GM12878 (cell line): Measurements from ENCODE around the gene C1QTNF8. TPM values are rescaled to one million over a fixed set of nuclear protein-coding genes. Genes with fewer than 3 reads are reported as not detected.

ENCODE experiments used
- ATAC-seq: fragments of 200-7000 bp; cut with Tn5 transposase; 3 replicates; pipeline ENCODE4 v1.9.1; 2020; ENCODE audit warnings: mild to moderate bottlenecking, moderate library complexity
- Bru-seq: library from RNA; stranded (reverse); fragments of 400-500 nt; gene quantifications from one replicate; lab custom pipeline; 2021; lab: Mats Ljungman, UMichigan
- BruChase-seq, 2 experiments: library from RNA; stranded (reverse); fragments of 400-500 nt; gene quantifications; one replicate each; lab custom pipeline; 2021; lab: Mats Ljungman, UMichigan
- BruUV-seq: library from RNA; stranded (reverse); fragments of 400-500 nt; replicated peaks from 2 replicates; lab custom pipeline; 2021; lab: Mats Ljungman, UMichigan
- CTCF ChIA-PET: fragments of 300-600 bp; sonication (Branson Sonifier 250); formaldehyde crosslinking; extraction: SDS; loops from one replicate; lab custom pipeline; 2021; ENCODE audit warnings: inconsistent platforms; lab: Yijun Ruan, JAX
- POLR2A ChIA-PET: fragments of 350-600 bp; formaldehyde crosslinking; extraction: SDS; loops from one replicate; lab custom pipeline; 2021; ENCODE audit warnings: inconsistent platforms; lab: Charles Lee
- RAD21 ChIA-PET: fragments of 300-600 bp; sonication (Branson Sonifier 250); formaldehyde crosslinking; loops from one replicate; lab custom pipeline; 2023; ENCODE audit warnings: antibody characterized with exemption; ENCODE audit not compliant: unreplicated experiment; lab: Charles Lee
- SMC1A ChIA-PET: fragments of 300-600 bp; sonication (Branson Sonifier 250); formaldehyde crosslinking; loops from one replicate; lab custom pipeline; 2023; ENCODE audit not compliant: unreplicated experiment, uncharacterized antibody; lab: Charles Lee
- DNase-seq: peaks from one replicate; pipeline ENCODE4 v3.0.0-alpha.2; 2011; ENCODE audit warnings: low read depth, low spot score
- FAIRE-seq: peaks from 3 replicates; lab custom pipeline; 2011; peaks lifted over from hg19 to GRCh38; lab: Jason Lieb, UNC
- H2AFZ ChIP-seq: 2 replicates; pipeline ENCODE4 v1.6.0; 2011; ENCODE audit warnings: low read depth, low read length, control low read depth; ENCODE audit not compliant: control insufficient read depth
- H3K27ac ChIP-seq: 2 replicates; pipeline ENCODE4 v1.5.1; 2011; ENCODE audit warnings: control low read depth; ENCODE audit not compliant: control insufficient read depth, insufficient read depth
- H3K27me3 ChIP-seq, 2 experiments: replicated peaks in 1 of 2; 2 replicates each; pipeline versions ENCODE4 v1.6.0 to v1.6.1; 2011; ENCODE audit warnings: low read length in 1 of 2; ENCODE audit not compliant: control insufficient read depth in 2 of 2, insufficient read depth in 2 of 2
- H3K36me3 ChIP-seq, 2 experiments: 2 replicates each; pipeline ENCODE4 v1.5.1; 2011; ENCODE audit warnings: low read length in 1 of 2; ENCODE audit not compliant: control insufficient read depth in 2 of 2, insufficient read depth in 2 of 2
- H3K4me1 ChIP-seq: 2 replicates; pipeline ENCODE4 v1.6.1; 2011; ENCODE audit warnings: mild to moderate bottlenecking, low read length, moderate library complexity, mixed read lengths; ENCODE audit not compliant: control insufficient read depth, insufficient read depth
- H3K4me2 ChIP-seq: 2 replicates; pipeline ENCODE4 v1.6.0; 2011; ENCODE audit warnings: control low read depth; ENCODE audit not compliant: control insufficient read depth, insufficient read depth
- H3K4me3 ChIP-seq: fragments of 200-600 bp; sonication (generic); 2 replicates; pipeline ENCODE4 v1.5.1; 2016
- H3K79me2 ChIP-seq: 2 replicates; pipeline ENCODE4 v1.6.0; 2011; ENCODE audit warnings: low read length; ENCODE audit not compliant: control insufficient read depth, insufficient read depth
- H3K9ac ChIP-seq: 2 replicates; pipeline ENCODE4 v1.8.0; 2011; ENCODE audit warnings: low read length, control low read depth, mixed read lengths; ENCODE audit not compliant: control insufficient read depth, insufficient read depth
- H3K9me3 ChIP-seq: replicated peaks from 3 replicates; pipeline ENCODE4 v1.5.1; 2011; ENCODE audit warnings: mild to moderate bottlenecking, low read length; ENCODE audit not compliant: control insufficient read depth, insufficient read depth
- H4K20me1 ChIP-seq: 2 replicates; pipeline ENCODE4 v1.6.0; 2011; ENCODE audit not compliant: control insufficient read depth, insufficient read depth
- BRCA1 ChIP-seq: IDR thresholded peaks from 2 replicates; pipeline ENCODE4 v1.6.1; 2011; ENCODE audit warnings: low read depth, low read length, improper control_type of control experiment
- TCF3 ChIP-seq: IDR thresholded peaks from 2 replicates; pipeline ENCODE4 v1.6.1; 2012; ENCODE audit warnings: low read depth, mild to moderate bottlenecking, low read length, borderline replicate concordance; ENCODE audit not compliant: insufficient read depth
- ZNF217 ChIP-seq: fragments of 450-650 bp; IDR thresholded peaks from 2 replicates; pipeline ENCODE4 v1.6.1; 2017; ENCODE audit warnings: antibody characterized with exemption, mild to moderate bottlenecking
- WGBS: methylation state at CpG from one replicate; pipeline ENCODE4 v1.1.6; 2016; ENCODE audit warnings: low lambda C conversion rate; ENCODE audit not compliant: insufficient replicate concordance, insufficient coverage; ENCODE audit errors: missing lambda C conversion rate; 5-methylcytosine and 5-hydroxymethylcytosine counted together
- in situ Hi-C: fragments of 300-500 bp; cut with MboI; formaldehyde crosslinking; loops from 9 replicates; pipeline ENCODE4 v1.14.3; 2018; ENCODE audit warnings: mixed read lengths
- intact Hi-C: fragments of 100-400 bp; cut with micrococcal nuclease; formaldehyde crosslinking; loops from one replicate; pipeline ENCODE4 v1.14.2; 2022; ENCODE audit not compliant: unreplicated experiment
- long read RNA-seq, 2 experiments: library from polyadenylated mRNA; unstranded; transcript quantifications; one replicate each; pipeline ENCODE4 v2.0.0, GENCODE V29; 2019 to 2020
- polyA minus RNA-seq, 3 experiments: library from RNA; depleted of rRNA, polyadenylated mRNA; stranded (reverse); fragments of >200 nt; gene quantifications; 2 replicates each; pipeline ENCODE4 v1.2.3, GENCODE V29; 2011
- polyA plus RNA-seq, 11 experiments: library from polyadenylated mRNA; depleted of rRNA in 4 of 11; unstranded in 6 of 11; stranded (reverse) in 5 of 11; fragments of >200 nt; fragmentation: Nextera tagmentation in 4 of 11; fragmentation: Illumina TruSeq in 1 of 11; extraction: Ambion mirVana in 4 of 11; extraction: Trizol in 1 of 11; gene quantifications; 1 replicate in 1 of 11; 2 replicates in 10 of 11; pipeline versions ENCODE4 v1.2.1 to v1.2.3, GENCODE V29; 2011 to 2016; ENCODE audit warnings: inconsistent platforms in 2 of 11, missing spikeins in 2 of 11, low read depth in 1 of 11
- total RNA-seq, 4 experiments: library from RNA; depleted of rRNA in 3 of 4; stranded (reverse); fragments of >200 nt in 3 of 4; fragmentation: Illumina TruSeq in 1 of 4; extraction: Trizol in 1 of 4; gene quantifications; 2 replicates each; pipeline versions ENCODE4 v1.2.1 to v1.2.3, GENCODE V29; 2013 to 2021
- TF ChIP-seq, protein P1 (sequence below): fragments of 450-650 bp; IDR thresholded peaks from 2 replicates; pipeline ENCODE4 v1.6.1; 2017; ENCODE audit warnings: mild to moderate bottlenecking, moderate library complexity

The C1QTNF8 gene, protein sequence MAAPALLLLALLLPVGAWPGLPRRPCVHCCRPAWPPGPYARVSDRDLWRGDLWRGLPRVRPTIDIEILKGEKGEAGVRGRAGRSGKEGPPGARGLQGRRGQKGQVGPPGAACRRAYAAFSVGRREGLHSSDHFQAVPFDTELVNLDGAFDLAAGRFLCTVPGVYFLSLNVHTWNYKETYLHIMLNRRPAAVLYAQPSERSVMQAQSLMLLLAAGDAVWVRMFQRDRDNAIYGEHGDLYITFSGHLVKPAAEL
- not detected in 2 replicates for total RNA-seq (2013; cell fraction: nucleolus; rRNA removed)
- total RNA-seq (2014; rRNA removed): not detected in 2 replicates
- total RNA-seq (2014; rRNA removed; fragmentation: Illumina TruSeq; extraction: Trizol): not detected in 2 replicates
- not detected in 2 replicates for total RNA-seq (2021)
- not detected for polyA plus RNA-seq (2011; ENCODE audit: low read depth)
- polyA plus RNA-seq (2011; rRNA removed): not detected in 2 replicates
- not detected in 2 replicates for polyA plus RNA-seq (2011; cell fraction: cytosol; rRNA removed)
- not detected in 2 replicates for polyA plus RNA-seq (2011; cell fraction: nucleus; rRNA removed)
- polyA plus RNA-seq (2012): not detected in 2 replicates
- not detected in 2 replicates for polyA plus RNA-seq (2014; fragmentation: Illumina TruSeq; extraction: Trizol)
- polyA plus RNA-seq (2014; fragmentation: Nextera tagmentation; extraction: Ambion mirVana): not detected
- polyA plus RNA-seq (2014; rRNA removed): not detected in 2 replicates
- polyA plus RNA-seq (2016; fragmentation: Nextera tagmentation; extraction: Ambion mirVana): not detected
- not detected in 2 replicates for polyA minus RNA-seq (2011; rRNA and poly(A)+ RNA removed)
- not detected in 2 replicates for polyA minus RNA-seq (2011; cell fraction: cytosol; rRNA and poly(A)+ RNA removed)
- polyA minus RNA-seq (2011; cell fraction: nucleus; rRNA and poly(A)+ RNA removed): not detected in 2 replicates
- not detected for Bru-seq, nascent RNA
- BruChase-seq, experiment 1, labeled RNA remaining after a 6-hour chase: not detected
- not detected for BruChase-seq, experiment 2, labeled RNA remaining after a 2-hour chase
- long read RNA-seq, experiment 1: 0 reads
- long read RNA-seq, experiment 2: 0 reads

DNA sequence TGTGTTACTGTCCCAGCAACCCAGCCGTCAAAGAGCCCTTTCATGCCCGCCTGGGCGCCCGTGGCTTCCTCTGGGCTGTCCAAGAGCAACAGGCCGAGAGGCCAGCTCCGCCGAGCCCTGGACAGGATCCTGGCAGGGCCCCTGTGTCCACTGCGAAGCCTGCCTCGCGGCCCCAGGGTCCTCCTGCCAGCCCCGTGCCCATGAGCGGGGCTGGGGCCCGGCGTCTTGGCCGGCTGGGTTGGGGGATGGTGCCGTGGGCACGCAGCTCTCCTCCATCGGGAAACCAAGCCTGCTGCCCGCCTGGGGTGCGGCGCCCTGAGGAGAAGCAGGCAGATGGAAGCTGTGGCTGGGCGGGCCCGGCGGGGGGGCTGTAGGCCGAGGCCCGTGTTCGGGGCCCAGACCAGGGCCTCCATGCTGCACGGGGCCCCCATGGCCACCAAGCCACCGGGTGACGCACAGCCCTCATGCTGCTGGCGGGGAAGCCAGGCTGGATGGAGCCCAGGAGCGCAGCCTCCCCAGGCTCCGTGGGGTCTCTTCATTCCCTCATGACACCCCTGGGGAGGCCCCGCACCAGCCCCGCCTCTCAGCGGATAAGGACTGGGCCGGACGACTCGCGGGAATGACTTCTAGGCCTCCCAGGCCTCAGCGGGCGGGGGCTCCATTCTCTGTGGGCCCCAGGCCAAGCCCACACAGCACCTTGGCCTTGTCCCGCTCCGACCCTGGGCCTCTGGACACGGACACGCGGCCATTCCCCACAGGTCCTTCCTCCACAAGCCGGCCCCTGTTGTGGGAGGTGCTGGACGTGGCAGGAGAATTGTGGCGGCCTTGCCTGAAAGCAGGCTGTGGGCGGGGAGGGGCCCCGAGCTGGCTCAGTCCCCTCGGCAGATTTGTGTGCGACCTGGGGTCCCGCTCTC is at the start of gene C1QTNF8:
Gene C1QTNF8, minus strand, starts transcription at position 76 of the 914 bp plus-strand sequence. CDS start 1,322 bp downstream, outside the sequence.
- Histone ChIP-seq H3K9me3 (no peaks in the 10 kb centered on the region), H3K4me2 (no peak within 1 kb of the TSS), H4K20me1 (no peaks in the 10 kb centered on the region), H3K4me3 (no peak within 1 kb of the TSS), H2AFZ (no peak within 1 kb of the TSS), H3K27ac (no peak within 1 kb of the TSS), H3K36me3 (no peaks in the 10 kb centered on the region), H3K27me3 (no peaks in the 10 kb centered on the region), H3K9ac (no peak within 1 kb of the TSS)
- in situ Hi-C loops (no loop called here), intact Hi-C loops (no loop called here)
- WGBS: 39% methylated on average over 43 of the region's 55 CpGs
- POLR2A ChIA-PET: no interaction called here
- no peak for ATAC-seq
- no TSS peak for BruUV-seq
- no peak for FAIRE-seq
- SMC1A ChIA-PET: no interaction called here
- TF ChIP-seq TCF3 (no peak), BRCA1 (no peak), ZNF217 (no peak)
- TF ChIP-seq, protein P1, sequence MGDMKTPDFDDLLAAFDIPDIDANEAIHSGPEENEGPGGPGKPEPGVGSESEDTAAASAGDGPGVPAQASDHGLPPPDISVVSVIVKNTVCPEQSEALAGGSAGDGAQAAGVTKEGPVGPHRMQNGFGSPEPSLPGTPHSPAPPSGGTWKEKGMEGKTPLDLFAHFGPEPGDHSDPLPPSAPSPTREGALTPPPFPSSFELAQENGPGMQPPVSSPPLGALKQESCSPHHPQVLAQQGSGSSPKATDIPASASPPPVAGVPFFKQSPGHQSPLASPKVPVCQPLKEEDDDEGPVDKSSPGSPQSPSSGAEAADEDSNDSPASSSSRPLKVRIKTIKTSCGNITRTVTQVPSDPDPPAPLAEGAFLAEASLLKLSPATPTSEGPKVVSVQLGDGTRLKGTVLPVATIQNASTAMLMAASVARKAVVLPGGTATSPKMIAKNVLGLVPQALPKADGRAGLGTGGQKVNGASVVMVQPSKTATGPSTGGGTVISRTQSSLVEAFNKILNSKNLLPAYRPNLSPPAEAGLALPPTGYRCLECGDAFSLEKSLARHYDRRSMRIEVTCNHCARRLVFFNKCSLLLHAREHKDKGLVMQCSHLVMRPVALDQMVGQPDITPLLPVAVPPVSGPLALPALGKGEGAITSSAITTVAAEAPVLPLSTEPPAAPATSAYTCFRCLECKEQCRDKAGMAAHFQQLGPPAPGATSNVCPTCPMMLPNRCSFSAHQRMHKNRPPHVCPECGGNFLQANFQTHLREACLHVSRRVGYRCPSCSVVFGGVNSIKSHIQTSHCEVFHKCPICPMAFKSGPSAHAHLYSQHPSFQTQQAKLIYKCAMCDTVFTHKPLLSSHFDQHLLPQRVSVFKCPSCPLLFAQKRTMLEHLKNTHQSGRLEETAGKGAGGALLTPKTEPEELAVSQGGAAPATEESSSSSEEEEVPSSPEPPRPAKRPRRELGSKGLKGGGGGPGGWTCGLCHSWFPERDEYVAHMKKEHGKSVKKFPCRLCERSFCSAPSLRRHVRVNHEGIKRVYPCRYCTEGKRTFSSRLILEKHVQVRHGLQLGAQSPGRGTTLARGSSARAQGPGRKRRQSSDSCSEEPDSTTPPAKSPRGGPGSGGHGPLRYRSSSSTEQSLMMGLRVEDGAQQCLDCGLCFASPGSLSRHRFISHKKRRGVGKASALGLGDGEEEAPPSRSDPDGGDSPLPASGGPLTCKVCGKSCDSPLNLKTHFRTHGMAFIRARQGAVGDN: no peak
- TF ChIP-seq, all 136 proteins: peak for 0
- no peaks in the 10 kb centered on the region for H3K4me1 ChIP-seq
- no peaks in the 10 kb centered on the region for H3K79me2 ChIP-seq
- no peak for DNase-seq
- ChIA-PET CTCF (no interaction called here), RAD21 (no interaction called here)
